K562 (cell line): ENCODE data around the gene SLC7A11. TPM values are rescaled to one million over a fixed set of nuclear protein-coding genes. Genes with fewer than 3 reads are reported as not detected.

Experiments
- ARID3A ChIP-seq: IDR thresholded peaks from 2 replicates; pipeline ENCODE4 v1.6.1; 2012; ENCODE audit warnings: low read depth, low read length, improper control_type of control experiment, borderline replicate concordance
- ARID3B ChIP-seq: fragments of 250-450 bp; sonication (Bioruptor Pico); IDR thresholded peaks from 2 replicates; pipeline ENCODE4 v1.4.0; 2020; ENCODE audit warnings: borderline replicate concordance
- ATF3 ChIP-seq, 2 experiments: fragments of 450-650 bp in 1 of 2; sonication (generic) in 1 of 2; formaldehyde crosslinking in 1 of 2; IDR thresholded peaks in 1 of 2; conservative IDR thresholded peaks in 1 of 2; 2 replicates each; pipeline versions ENCODE4 v1.6.1 to v1.8.1; 2016 to 2023; ENCODE audit warnings: mild to moderate bottlenecking in 2 of 2, moderate library complexity in 2 of 2, inconsistent platforms in 1 of 2, missing genetic modification reagents in 1 of 2
- C11orf30 ChIP-seq: fragments of 450-650 bp; IDR thresholded peaks from 2 replicates; pipeline ENCODE4 v1.6.1; 2016; ENCODE audit warnings: low read depth, mild to moderate bottlenecking
- EP400 ChIP-seq: fragments of 450-650 bp; IDR thresholded peaks from 2 replicates; pipeline ENCODE4 v1.6.1; 2017; ENCODE audit warnings: antibody characterized with exemption, mild to moderate bottlenecking, moderate library complexity
- FOXA3 ChIP-seq, 2 experiments: fragments of 450-650 bp in 1 of 2; sonication (generic) in 1 of 2; formaldehyde crosslinking; IDR thresholded peaks in 1 of 2; conservative IDR thresholded peaks in 1 of 2; 2 replicates each; pipeline versions ENCODE4 v1.4.0 to v1.8.0; 2020 to 2022; ENCODE audit warnings: mild to moderate bottlenecking in 2 of 2, missing genetic modification reagents in 1 of 2
- FOXK2 ChIP-seq, 2 experiments: fragments of 450-650 bp; IDR thresholded peaks in 1 of 2; conservative IDR thresholded peaks in 1 of 2; 2 replicates each; pipeline ENCODE4 v1.6.1; 2016; ENCODE audit warnings: low read depth in 2 of 2, mild to moderate bottlenecking in 1 of 2
- HMG20A ChIP-seq: fragments of 450-650 bp; formaldehyde crosslinking; conservative IDR thresholded peaks from 2 replicates; pipeline ENCODE4 v1.4.0; 2020; ENCODE audit warnings: mild to moderate bottlenecking, mixed read lengths
- HMG20B ChIP-seq: fragments of 250-450 bp; sonication (Bioruptor Pico); IDR thresholded peaks from 2 replicates; pipeline ENCODE4 v1.5.0; 2021; ENCODE audit warnings: mild to moderate bottlenecking
- MTA1 ChIP-seq: fragments of 450-650 bp; IDR thresholded peaks from 2 replicates; pipeline ENCODE4 v1.6.1; 2017; ENCODE audit warnings: borderline replicate concordance
- NEUROD1 ChIP-seq: fragments of 150-350 bp; IDR thresholded peaks from 2 replicates; pipeline ENCODE4 v1.6.1; 2014; ENCODE audit warnings: borderline replicate concordance, low read length, low read depth; ENCODE audit not compliant: partially characterized antibody
- SOX6 ChIP-seq: fragments of 450-650 bp; IDR thresholded peaks from 2 replicates; pipeline ENCODE4 v1.6.1; 2014; ENCODE audit warnings: mild to moderate bottlenecking
- SRF ChIP-seq, 2 experiments: fragments of 250-450, 450-650 bp in 1 of 2; sonication (Bioruptor Pico) in 1 of 2; sonication (generic) in 1 of 2; formaldehyde crosslinking; IDR thresholded peaks; 2 replicates each; pipeline versions ENCODE4 v1.5.0 to v1.5.1; 2020 to 2022; ENCODE audit warnings: mild to moderate bottlenecking in 1 of 2, missing genetic modification reagents in 1 of 2
- SRSF9 ChIP-seq: fragments of 200-400 bp; formaldehyde crosslinking; IDR thresholded peaks from 2 replicates; pipeline ENCODE4 v1.6.1; 2017; ENCODE audit warnings: low read depth, low read length, borderline replicate concordance
- TAF7 ChIP-seq: fragments of 450-650 bp; IDR thresholded peaks from 2 replicates; pipeline ENCODE4 v1.6.1; 2016; ENCODE audit warnings: missing genetic modification characterization, missing compliant biosample characterization
- TBL1XR1 ChIP-seq, 2 experiments: IDR thresholded peaks; 2 replicates each; pipeline ENCODE4 v1.6.1; 2012; ENCODE audit warnings: improper control_type of control experiment in 2 of 2, low read length in 2 of 2, mild to moderate bottlenecking in 1 of 2
- TFE3 ChIP-seq: fragments of 450-650 bp; formaldehyde crosslinking; IDR thresholded peaks from 2 replicates; pipeline ENCODE4 v1.4.0; 2020; ENCODE audit warnings: mild to moderate bottlenecking, mixed read lengths
- U2AF1 ChIP-seq: fragments of 200-400 bp; formaldehyde crosslinking; optimal IDR thresholded peaks from 2 replicates; pipeline ENCODE3; 2017; ENCODE audit warnings: mild to moderate bottlenecking, low read depth, low read length, moderate library complexity
- ZNF655 ChIP-seq: fragments of 250-450 bp; sonication (Bioruptor Pico); IDR thresholded peaks from 2 replicates; pipeline ENCODE4 v1.5.0; 2021
- ZZZ3 ChIP-seq: fragments of 450-650 bp; IDR thresholded peaks from 2 replicates; pipeline ENCODE4 v1.6.1; 2016; ENCODE audit warnings: antibody characterized with exemption, mild to moderate bottlenecking, moderate library complexity
- polyA plus RNA-seq, 8 experiments: library from polyadenylated mRNA; depleted of rRNA in 4 of 8; stranded (reverse) in 5 of 8; unstranded in 3 of 8; fragments of >200 nt; fragmentation: Nextera tagmentation in 2 of 8; fragmentation: Illumina TruSeq in 1 of 8; extraction: Ambion mirVana in 2 of 8; extraction: Trizol in 1 of 8; gene quantifications; 2 replicates each; pipeline versions ENCODE4 v1.2.1 to v1.2.3, GENCODE V29; 2011 to 2014; ENCODE audit warnings: inconsistent platforms in 1 of 8, missing spikeins in 1 of 8
- total RNA-seq, 7 experiments: library from RNA; depleted of rRNA in 6 of 7; stranded (reverse); fragments of >200 nt in 6 of 7; fragmentation: Illumina TruSeq in 2 of 7; extraction: Trizol in 2 of 7; gene quantifications; 2 replicates each; pipeline versions ENCODE4 v1.2.1 to v1.2.3, GENCODE V29; 2011 to 2021; ENCODE audit warnings: low replicate concordance in 1 of 7

SLC7A11 gene
- total and polyA plus RNA-seq, 9 of the 15 experiments (the other 6 are each of a cell fraction or from before 2014, with no cell fraction given) = 4.5 to 26.1 (median 13.5) TPM

- TF ChIP-seq TAF7 (tag) (no peak), ARID3A (peak; percentile 89; the same call in 1 of the 2 replicates), NEUROD1 (no peak), TFE3 (CRISPR knock-in tag) (no peak), SRSF9 (no peak), FOXK2 (conservative IDR thresholded peaks at IDR 0.05 in 1 of 2, IDR thresholded peaks at IDR 0.05 in 1 of 2; ENCODE audit: low read depth in 2 of 2) (peak; percentile 35 to 75; a peak in 3 of 4 replicates), HMG20A (0 out of 2 replicates have a peak, but pooled peaks have one; percentile 55), ZNF655 (CRISPR knock-in tag) (no peak), SRF (CRISPR knock-in tag; IDR thresholded peaks at IDR 0.05) (no peak), ATF3 (IDR thresholded peaks at IDR 0.05) (peak; percentile 89), ATF3 (CRISPR knock-in tag; conservative IDR thresholded peaks at IDR 0.05) (peak; percentile 44; the same call in 1 of the 2 replicates), TBL1XR1 (IDR thresholded peaks at IDR 0.05; ENCODE audit: low read length in 2 of 2) (peak in 1 of 2 experiments; percentile 15; a peak in 1 of 4 replicates), ZZZ3 (no peak), HMG20B (CRISPR knock-in tag) (no peak), C11orf30 (peak; percentile 96), EP400 (peak; percentile 50), U2AF1 (no peak), FOXA3 (CRISPR knock-in tag; conservative IDR thresholded peaks at IDR 0.05 in 1 of 2, IDR thresholded peaks at IDR 0.05 in 1 of 2) (peak in 1 of 2 experiments; percentile 60; a peak in 1 of 4 replicates), SOX6 (peak; percentile 96), ARID3B (CRISPR knock-in tag) (no peak), MTA1 (0 out of 2 replicates have a peak, but pooled peaks have one; percentile 23)
These were observed 6.7 kb downstream of the SLC7A11 start (continued) for GRCh38 chr4:138235419-138235952.
